NCI-H510A (cell line): Measurements from ENCODE around the gene NUP210.

Source experiments
- DNase-seq: peaks from one replicate; lab custom pipeline; 2025; lab: John Stamatoyannopoulos, UW

The NUP210 gene

GRCh38 chr3:13375464-13375863, 44.7 kb downstream of the NUP210 start:
- no peak for DNase-seq

GRCh38 chr3:13373975-13374586, 46.0 kb downstream of the NUP210 start:
- no peak for DNase-seq

- no peak for DNase-seq
Measured at GRCh38 chr3:13372656-13373055, 47.5 kb downstream of the NUP210 start.

- DNase-seq, result no peak
Measured at GRCh38 chr3:13372126-13372525, 48.0 kb downstream of the NUP210 start.

DNA sequence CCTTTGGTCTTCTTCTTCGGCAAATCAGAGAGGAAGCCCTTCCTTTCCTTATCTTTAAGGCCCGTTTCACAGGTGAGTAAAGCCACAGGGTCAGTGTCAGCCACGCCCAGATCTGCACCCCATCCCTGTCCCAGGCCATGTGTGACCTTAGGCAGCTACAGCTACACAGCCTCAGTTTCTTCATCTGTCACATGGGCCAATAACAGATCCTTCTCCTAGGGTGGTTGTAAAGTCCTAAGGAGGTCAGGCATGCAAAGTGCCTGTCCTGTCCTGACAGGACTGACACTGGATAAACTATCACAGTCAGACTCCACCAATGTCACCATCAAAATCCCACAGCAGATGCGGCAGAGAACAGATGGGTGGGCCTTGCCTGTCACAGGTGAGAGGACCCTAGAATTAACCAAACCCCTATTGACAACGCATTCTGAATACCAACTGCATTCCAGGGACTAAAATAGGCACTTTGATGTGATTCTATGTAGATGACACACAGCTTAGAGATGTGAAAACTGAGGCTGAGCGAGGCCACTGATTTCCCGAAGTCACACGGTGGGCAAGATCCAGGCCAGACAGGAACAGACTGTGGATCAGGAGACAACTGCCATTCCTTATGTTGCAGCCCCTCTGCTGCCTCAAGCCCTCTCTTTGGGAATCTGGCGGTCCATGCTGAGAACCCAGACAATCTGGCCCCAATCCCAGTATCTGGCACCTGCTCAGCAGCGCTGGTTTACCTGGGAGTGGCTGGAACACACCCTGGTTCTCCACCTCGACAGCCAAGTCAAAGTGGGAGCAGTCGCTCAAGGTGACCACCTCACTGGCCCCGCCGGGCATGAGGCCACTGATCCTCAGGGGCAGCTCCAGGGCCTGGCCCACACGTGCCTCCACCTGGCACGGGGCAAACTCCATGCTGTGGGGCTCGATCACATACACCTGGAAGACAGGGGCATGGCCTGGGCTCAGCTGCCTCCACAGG, 48.7 kb downstream of the NUP210 start:
- DNase-seq, result no peak

DNA sequence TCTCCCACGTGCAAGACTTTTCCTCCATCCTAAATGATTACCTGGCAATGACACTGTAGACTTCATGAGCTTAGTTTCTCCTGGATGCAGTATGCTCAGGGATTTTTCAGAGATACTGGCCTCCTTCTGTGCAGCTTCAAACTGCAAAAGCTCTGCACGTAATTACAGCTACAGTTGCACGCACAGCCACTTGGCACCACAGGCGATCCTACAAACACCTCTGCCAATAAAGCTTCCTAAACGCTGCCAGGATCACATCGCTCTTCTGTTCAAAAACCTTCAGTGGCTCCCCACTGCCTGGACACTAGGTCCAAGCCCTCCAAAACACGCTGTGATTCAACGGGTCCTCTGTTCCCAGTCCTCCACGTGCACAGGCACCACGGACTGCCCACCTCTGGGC, 49.5 kb downstream of the NUP210 start:
- DNase-seq, result no peak

DNA sequence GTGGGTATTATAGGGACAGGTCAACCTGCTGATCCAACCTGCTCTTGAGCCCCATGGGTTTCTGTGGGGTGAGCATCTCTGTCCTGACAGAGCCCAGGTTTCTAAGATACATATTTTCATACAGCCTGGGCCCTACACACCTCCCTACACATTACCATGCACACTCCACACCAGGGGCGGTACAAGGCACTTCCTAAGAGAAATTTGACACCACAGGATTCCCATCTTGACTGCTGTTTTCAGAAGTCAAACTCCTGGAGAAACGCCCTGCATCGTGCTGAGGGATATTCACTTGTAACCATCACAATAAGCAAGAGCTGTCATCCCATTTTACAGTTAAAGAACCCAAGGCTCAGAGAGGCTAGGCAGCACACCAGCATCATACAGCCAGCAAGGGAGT, 50.1 kb downstream of the NUP210 start:
- DNase-seq, result no peak

GRCh38 chr3:13368834-13369233, 51.3 kb downstream of the NUP210 start:
- no peak for DNase-seq

DNA sequence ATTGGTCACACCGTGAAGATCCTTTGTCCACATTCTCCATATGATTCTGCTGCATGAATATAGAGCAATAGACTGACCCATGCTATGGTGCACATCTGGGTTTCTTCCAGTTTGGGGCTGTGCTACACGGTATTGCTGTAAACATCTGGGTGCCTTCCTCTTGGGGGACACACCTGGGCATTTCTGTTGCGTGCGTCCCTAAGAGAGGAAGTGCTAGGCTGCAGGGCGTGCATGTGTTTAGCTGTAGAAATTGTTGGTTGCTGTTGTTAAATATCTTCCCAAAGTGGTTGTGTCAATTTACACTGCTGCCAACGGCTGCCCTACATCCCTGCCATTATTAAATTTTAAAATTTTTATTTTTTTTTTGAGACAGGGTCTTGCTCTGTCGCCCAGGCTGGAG, 52.4 kb downstream of the NUP210 start:
- DNase-seq, result no peak

DNA sequence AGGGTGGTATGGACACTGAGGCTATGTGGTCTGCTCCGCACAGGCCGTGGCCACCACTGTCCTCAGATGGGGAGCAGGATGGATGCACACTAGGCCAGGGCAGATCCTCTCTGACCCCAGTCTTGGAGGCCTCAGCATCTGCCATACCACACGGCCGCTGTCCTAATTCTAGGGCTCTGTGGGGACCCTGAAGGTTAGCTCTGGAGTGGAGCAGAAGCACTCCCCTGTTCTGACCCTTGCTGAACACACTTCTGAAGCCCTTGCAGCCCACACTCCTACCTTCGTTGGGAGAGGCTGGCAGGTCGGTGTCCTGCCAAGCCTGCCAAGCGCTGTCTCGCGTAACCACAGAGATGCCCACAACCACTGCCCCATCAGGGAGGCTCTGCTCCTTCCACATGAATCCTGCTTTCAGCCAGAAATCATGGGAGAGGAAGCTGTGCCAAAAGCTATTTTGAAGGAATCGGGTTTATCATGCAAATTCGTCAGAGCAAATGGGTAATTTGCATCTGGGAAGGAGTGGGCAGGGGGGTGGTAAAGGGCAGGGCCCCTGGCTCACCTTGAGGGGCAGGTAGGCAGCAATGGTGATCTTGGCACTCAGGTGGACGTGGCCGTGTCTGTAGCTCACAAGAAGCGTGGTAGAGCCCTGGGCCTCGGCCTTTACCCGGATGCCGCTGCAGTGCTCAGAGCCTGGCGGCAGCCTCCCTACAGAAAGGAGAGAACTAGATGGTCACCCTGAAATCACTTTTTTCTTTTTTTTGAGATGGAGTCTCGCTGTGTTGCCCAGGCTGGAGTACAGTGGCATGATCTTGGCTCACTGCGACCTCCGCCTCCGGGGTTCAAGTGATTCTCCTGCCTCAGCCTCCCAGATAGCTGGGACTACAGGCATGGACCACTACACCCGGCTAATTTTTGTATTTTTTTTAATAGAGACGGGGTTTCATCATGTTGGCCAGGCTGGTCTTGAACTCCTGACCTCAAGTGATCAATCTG, 54.4 kb downstream of the NUP210 start:
- no peak for DNase-seq

- no peak for DNase-seq
Measured at GRCh38 chr3:13364602-13365271, 55.4 kb downstream of the NUP210 start.

GRCh38 chr3:13362551-13362950, 57.6 kb downstream of the NUP210 start:
- no peak for DNase-seq

- DNase-seq, result no peak
Measured at GRCh38 chr3:13359916-13360315, 60.2 kb downstream of the NUP210 start.

DNA sequence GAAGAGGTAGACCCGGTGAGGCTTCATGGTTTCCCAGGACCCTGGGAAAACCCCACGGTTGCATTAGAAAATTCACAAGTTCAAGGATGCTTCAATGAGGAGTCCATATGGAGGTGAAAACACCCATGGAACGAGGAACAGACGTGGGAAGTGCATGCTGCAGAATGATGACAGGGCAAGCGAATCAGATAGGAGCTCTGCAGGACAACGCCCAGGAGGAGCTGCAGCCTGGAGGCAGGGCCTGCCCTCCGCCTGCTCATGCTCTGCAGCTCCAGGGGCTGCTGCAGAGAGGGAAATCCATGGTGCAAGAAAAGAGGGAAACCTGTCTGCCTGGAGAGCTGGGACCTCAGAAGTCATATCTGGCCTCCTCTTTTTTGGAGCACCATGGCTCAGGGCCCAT, 61.5 kb downstream of the NUP210 start:
- no peak for DNase-seq

GRCh38 chr3:13358051-13358450, 62.1 kb downstream of the NUP210 start:
- no peak for DNase-seq

GRCh38 chr3:13357074-13357473, 63.0 kb downstream of the NUP210 start:
- no peak for DNase-seq

GRCh38 chr3:13353936-13354542, 66.1 kb downstream of the NUP210 start:
- DNase-seq, result no peak

GRCh38 chr3:13353506-13353905, 66.6 kb downstream of the NUP210 start:
- DNase-seq, result no peak

- no peak for DNase-seq
Measured at GRCh38 chr3:13352621-13353131, 67.4 kb downstream of the NUP210 start.

GRCh38 chr3:13349823-13350222, 70.3 kb downstream of the NUP210 start:
- DNase-seq, result no peak
